Measurements from ENCODE around the gene ASTN1. TPM values are rescaled to one million over a fixed set of nuclear protein-coding genes. Genes with fewer than 3 reads are reported as not detected.

ASTN1 gene
- total RNA-seq, 1 experiment from 2014 or later, result not detected

DNA sequence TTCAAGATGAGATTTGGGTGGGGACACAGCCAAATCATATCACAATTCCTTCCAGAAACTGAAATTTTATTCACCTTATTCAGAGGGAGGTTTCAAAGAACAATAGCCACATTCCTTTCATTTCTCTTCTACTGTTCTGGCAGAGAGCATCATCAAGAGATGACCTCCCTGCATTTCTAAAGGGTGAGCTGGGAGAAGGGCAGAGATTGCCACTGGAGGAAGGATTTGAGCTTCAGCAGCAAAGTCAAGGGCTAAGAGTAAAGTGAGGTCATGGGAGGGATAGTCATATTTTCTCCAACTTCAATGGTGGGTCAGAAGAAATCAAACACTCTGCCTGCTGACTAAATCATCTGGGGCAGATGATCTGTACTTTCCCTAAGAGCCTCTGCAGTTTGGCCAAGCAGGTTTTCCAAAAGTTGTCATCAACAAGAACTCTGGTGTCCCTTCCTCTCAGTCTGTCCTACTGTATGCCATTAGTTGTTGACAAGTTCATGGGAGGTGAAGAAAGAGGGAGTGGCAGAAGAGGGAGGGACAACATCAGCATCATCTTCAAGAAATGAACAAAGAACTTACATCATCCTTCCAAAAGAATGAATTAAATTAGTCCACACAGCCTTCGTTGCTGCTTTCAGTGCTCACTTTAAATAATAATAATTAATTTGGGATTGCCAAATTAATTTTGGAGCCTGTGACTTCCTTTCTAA, 298.3 kb downstream of the ASTN1 start:
- Histone ChIP-seq H3K27ac (ENCODE audit: low read length) (no peak overlapping the region), H3K27me3 (ENCODE audit: low read length) (peaks cover 9% of the 10 kb centered on the region), H3K9me3 (ENCODE audit: low read length) (no peaks in the 10 kb centered on the region), H3K4me3 (ENCODE audit: low read length) (no peak overlapping the region), H4K20me1 (ENCODE audit: low read length) (no peaks in the 10 kb centered on the region), H3K9ac (ENCODE audit: low read length) (no peak overlapping the region), H3F3A (ENCODE audit: low read length, unreplicated experiment) (no peaks in the 10 kb centered on the region), H3K36me3 (ENCODE audit: low read depth, low read length) (no peaks in the 10 kb centered on the region), H3K9me2 (replicated peaks; ENCODE audit: low read length) (no peaks in the 10 kb centered on the region), H3K4me1 (ENCODE audit: insufficient read depth, low read length) (no peaks in the 10 kb centered on the region), H2AFZ (ENCODE audit: low read length) (no peak overlapping the region), H3K4me2 (ENCODE audit: low read length) (no peak overlapping the region), H3K79me2 (ENCODE audit: low read length) (no peaks in the 10 kb centered on the region)
- BruUV-seq (replicated peaks), result no TSS peak
- ChIA-PET CTCF (no interaction called here), POLR2A (ENCODE audit: unreplicated experiment) (no interaction called here)
- TF ChIP-seq EZH2 (IDR thresholded peaks at IDR 0.05; ENCODE audit: low read length, unreplicated experiment) (no peak), EZH2phosphoT487 (IDR thresholded peaks at IDR 0.05; ENCODE audit: borderline replicate concordance, low read length) (no peak)
- TF ChIP-seq, protein P1, sequence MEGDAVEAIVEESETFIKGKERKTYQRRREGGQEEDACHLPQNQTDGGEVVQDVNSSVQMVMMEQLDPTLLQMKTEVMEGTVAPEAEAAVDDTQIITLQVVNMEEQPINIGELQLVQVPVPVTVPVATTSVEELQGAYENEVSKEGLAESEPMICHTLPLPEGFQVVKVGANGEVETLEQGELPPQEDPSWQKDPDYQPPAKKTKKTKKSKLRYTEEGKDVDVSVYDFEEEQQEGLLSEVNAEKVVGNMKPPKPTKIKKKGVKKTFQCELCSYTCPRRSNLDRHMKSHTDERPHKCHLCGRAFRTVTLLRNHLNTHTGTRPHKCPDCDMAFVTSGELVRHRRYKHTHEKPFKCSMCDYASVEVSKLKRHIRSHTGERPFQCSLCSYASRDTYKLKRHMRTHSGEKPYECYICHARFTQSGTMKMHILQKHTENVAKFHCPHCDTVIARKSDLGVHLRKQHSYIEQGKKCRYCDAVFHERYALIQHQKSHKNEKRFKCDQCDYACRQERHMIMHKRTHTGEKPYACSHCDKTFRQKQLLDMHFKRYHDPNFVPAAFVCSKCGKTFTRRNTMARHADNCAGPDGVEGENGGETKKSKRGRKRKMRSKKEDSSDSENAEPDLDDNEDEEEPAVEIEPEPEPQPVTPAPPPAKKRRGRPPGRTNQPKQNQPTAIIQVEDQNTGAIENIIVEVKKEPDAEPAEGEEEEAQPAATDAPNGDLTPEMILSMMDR (conservative IDR thresholded peaks at IDR 0.05; ENCODE audit: low read depth, low read length), result no peak
- intact Hi-C loops (cut with micrococcal nuclease), result no loop called here
- DNase-seq, result no peak
- ATAC-seq, result no peak

DNA sequence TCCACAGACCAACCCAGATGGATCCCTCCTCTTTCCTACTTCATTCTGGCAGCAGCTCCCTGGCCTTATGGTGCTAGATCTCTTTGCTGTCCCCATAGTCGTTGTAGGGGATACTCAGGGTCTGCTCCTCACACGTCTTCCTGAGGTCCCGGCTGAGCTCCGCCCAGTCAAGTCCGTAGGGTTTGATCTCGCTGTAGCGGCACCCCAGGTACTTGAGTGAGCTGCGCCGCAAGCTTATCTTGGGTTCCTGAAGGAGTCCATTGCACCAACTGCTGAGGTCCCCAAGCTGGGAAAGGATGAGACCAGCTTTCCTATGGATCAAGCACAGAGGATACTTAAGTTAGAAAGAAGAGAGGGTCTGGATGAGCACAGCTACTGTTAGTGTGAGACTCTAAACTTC, 300.3 kb downstream of the ASTN1 start:
- DNase-seq (no peak), ATAC-seq (no peak)
- no peaks in the 10 kb centered on the region for H3K79me2 ChIP-seq (ENCODE audit: low read length)
- H3K4me3 ChIP-seq (ENCODE audit: low read length), result no peak overlapping the region
- H3K9me2 ChIP-seq (replicated peaks; ENCODE audit: low read length), result no peaks in the 10 kb centered on the region
- peaks cover 5% of the 10 kb centered on the region for H3K27me3 ChIP-seq (ENCODE audit: low read length)
- no peaks in the 10 kb centered on the region for H3F3A ChIP-seq (ENCODE audit: low read length, unreplicated experiment)
- H3K36me3 ChIP-seq (ENCODE audit: low read depth, low read length), result no peaks in the 10 kb centered on the region
- BruUV-seq (replicated peaks), result no TSS peak
- H4K20me1 ChIP-seq (ENCODE audit: low read length), result no peaks in the 10 kb centered on the region
- CTCF ChIA-PET, result no interaction called here
- no peak overlapping the region for H3K27ac ChIP-seq (ENCODE audit: low read length)
- intact Hi-C loops (cut with micrococcal nuclease), result no loop called here
- H3K4me1 ChIP-seq (ENCODE audit: insufficient read depth, low read length), result no peaks in the 10 kb centered on the region
- H3K9ac ChIP-seq (ENCODE audit: low read length), result no peak overlapping the region
- no peaks in the 10 kb centered on the region for H3K9me3 ChIP-seq (ENCODE audit: low read length)
- H3K4me2 ChIP-seq (ENCODE audit: low read length), result no peak overlapping the region
- POLR2A ChIA-PET (ENCODE audit: unreplicated experiment), result no interaction called here
- no peak overlapping the region for H2AFZ ChIP-seq (ENCODE audit: low read length)
- TF ChIP-seq, protein P1 (conservative IDR thresholded peaks at IDR 0.05; ENCODE audit: low read depth, low read length), result no peak
- TF ChIP-seq EZH2 (IDR thresholded peaks at IDR 0.05; ENCODE audit: low read length, unreplicated experiment) (no peak), EZH2phosphoT487 (IDR thresholded peaks at IDR 0.05; ENCODE audit: borderline replicate concordance, low read length) (no peak)

DNA sequence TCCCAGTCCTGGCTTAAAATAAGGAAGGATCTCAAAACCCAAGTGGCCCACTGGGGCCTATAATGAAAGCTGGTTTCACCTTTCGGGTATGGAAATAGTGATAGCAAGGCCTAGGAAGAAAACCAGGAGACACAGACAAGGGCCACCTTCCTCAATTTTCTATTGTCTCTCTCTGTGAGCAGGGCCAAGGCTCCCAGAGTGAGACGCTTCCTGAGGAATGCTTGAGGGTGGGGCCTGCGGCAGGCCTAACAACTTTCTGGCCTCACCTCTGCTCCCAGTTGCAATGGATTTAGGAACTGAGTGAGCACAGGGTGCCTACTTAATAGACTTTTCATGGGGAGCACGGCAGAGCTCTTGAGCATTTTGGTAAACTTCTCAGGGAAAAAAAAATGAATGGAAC, 300.9 kb downstream of the ASTN1 start:
- H3K27ac ChIP-seq (ENCODE audit: low read length), result no peak overlapping the region
- CTCF ChIA-PET, result no interaction called here
- BruUV-seq (replicated peaks), result no TSS peak
- POLR2A ChIA-PET (ENCODE audit: unreplicated experiment), result no interaction called here
- no peaks in the 10 kb centered on the region for H3K9me3 ChIP-seq (ENCODE audit: low read length)
- no peak for TF ChIP-seq EZH2 (IDR thresholded peaks at IDR 0.05; ENCODE audit: low read length, unreplicated experiment)
- TF ChIP-seq, protein P1 (conservative IDR thresholded peaks at IDR 0.05; ENCODE audit: low read depth, low read length), result no peak
- no peak for TF ChIP-seq EZH2phosphoT487 (IDR thresholded peaks at IDR 0.05; ENCODE audit: borderline replicate concordance, low read length)
- no peaks in the 10 kb centered on the region for H3F3A ChIP-seq (ENCODE audit: low read length, unreplicated experiment)
- no peaks in the 10 kb centered on the region for H3K4me1 ChIP-seq (ENCODE audit: insufficient read depth, low read length)
- ATAC-seq (no peak), DNase-seq (no peak)
- H3K9me2 ChIP-seq (replicated peaks; ENCODE audit: low read length), result no peaks in the 10 kb centered on the region
- H4K20me1 ChIP-seq (ENCODE audit: low read length), result no peaks in the 10 kb centered on the region
- no peak overlapping the region for H3K4me3 ChIP-seq (ENCODE audit: low read length)
- H2AFZ ChIP-seq (ENCODE audit: low read length), result no peak overlapping the region
- intact Hi-C loops (cut with micrococcal nuclease), result no loop called here
- peaks cover 5% of the 10 kb centered on the region for H3K27me3 ChIP-seq (ENCODE audit: low read length)
- H3K9ac ChIP-seq (ENCODE audit: low read length), result no peak overlapping the region
- no peaks in the 10 kb centered on the region for H3K36me3 ChIP-seq (ENCODE audit: low read depth, low read length)
- no peak overlapping the region for H3K4me2 ChIP-seq (ENCODE audit: low read length)
- no peaks in the 10 kb centered on the region for H3K79me2 ChIP-seq (ENCODE audit: low read length)
